Non-pigmented ciliary epithelial cell (primary cell): ENCODE results near the gene ASXL1.
A peak's percentile ranks its signal among the peaks of the same experiment; 100 is the strongest.
"Not testable (repeated sequence)": the region's sequence is repeated elsewhere in the genome, so short reads cannot be mapped to it uniquely, and the experiment has no call there.

Source experiments
- DNase-seq: peaks from one replicate; pipeline ENCODE4 v3.0.0-alpha.2; 2010; ENCODE audit warnings: low read depth

ASXL1 gene

DNA sequence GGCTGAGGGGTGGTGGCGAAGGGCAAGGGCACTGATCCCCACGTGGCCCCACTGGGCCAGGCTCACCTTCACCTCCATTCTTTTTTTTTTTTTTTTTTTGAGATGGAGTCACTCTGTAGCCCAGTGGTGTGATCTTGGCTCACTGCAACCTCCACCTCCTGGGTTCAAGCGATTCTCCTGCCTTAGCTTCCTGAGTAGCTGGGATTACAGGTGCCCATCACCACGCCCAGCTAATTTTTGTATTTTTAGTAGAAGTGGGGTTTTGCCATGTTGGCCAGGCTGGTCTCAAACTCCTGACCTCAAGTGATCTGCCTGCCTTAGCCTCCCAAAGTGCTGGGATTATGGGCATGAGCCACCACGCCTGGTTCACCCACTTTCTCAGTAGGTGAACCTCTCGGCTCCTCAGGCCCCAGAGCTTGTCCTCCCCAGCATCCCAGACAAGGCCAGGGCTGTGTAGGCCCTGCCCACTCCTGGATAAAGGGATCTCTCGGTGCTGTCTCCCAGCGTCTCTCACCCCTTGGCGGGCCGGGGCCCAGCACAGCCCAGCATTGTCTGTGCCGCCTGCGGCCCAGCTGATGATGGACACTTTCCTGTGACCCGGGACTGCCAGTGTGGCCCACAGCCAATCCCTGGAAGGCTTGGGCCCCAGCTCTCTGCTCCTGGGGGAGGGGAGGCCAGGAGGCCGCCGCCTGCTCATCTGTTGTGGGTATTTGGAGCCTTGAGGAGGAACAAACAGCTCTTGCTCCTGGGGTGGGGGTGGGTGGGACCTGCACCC lies 108.0 kb downstream of the ASXL1 start:
- DNase-seq: not testable (repeated sequence)

DNA sequence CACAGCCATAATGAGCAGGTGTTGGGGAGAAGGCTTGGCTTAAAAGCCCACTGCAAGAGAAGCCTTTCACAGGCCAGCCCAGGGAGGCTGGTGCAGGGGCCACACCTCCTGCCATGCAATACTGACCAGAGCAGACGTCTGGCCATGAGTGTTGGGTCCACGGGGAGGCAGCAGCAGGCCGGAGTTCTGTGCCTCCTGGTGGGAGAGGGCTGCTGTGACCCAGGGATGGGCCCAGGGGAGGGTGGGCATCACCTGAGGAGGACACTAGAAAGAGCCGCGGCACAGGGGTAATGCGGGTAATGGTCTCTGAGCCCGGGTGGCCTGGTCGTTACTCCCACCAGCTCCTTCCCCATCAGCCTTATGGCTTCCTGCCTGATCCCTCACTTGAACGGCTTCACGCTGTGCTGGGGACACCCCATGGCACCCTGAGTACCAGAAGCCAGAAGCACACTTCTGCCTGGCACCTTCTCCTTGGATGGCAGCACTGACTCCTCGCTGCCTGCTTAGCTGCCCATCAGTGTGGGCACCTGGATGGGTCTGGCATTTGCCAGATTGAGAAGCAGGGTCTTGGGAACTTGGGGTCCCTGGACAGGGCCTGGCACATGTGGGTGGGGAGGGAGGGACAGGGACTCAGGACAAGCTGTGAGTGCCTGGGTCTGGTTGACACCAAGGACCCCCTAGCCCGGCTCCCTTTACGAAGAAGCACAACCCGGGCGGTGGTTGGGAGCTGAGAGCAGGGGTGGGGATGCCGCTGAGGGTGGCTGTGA lies 108.8 kb downstream of the ASXL1 start:
- no peak for DNase-seq

DNA sequence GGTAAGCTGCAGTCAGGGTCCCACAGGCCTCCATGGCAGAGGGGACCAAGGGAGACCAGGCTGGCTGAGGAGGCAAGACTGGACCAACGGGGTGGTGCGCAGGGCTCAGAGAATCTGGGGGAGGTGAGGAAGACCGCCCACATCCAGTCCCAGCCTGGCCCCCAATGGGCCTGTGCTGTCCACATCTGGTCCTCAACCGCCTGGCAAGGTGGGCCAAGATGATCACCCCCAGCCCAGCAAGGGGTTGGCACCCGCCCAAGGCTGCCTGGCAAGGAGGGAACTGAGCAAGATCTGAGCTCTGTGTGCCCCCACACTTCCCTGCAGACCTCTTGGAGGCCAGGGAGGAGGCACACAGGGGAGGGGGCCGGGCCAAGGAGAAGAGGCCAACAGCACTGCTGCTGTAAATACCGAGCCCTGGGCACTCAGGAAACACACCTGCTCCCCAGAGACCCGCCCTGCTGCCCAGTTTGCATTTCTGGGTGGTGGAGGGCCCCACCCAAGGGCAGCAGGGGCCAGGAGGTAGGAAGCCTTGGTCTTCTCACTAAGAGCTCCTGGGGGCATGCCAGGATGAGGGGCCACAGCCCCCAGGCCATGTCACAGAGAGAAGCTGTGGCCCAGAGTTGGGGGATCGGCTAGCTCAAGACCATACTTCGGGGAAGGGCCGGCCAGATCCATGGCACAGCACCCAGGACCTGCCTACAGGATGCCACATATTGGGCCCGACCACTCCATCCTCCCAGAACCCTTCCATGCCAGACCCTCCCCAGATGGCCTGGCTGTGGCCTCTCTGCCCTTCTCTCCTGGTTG lies 109.6 kb downstream of the ASXL1 start:
- no peak for DNase-seq

DNA sequence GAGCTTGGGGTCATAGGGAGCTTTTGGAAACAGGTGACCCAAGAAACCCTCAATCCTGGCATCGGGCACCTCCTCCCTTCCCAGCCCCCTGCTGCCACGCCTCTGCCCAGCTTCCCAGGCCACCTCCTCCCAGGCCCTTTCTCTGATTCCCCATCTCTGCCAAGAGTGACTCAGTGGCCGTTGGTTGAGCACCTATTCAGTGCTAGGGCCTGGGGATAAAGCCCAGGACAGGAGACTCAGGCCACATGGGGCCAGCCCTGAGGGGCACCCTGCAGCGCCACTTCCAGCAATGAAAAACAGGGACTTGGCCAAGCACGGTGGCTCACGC lies 110.1 kb downstream of the ASXL1 start:
- no peak for DNase-seq

DNA sequence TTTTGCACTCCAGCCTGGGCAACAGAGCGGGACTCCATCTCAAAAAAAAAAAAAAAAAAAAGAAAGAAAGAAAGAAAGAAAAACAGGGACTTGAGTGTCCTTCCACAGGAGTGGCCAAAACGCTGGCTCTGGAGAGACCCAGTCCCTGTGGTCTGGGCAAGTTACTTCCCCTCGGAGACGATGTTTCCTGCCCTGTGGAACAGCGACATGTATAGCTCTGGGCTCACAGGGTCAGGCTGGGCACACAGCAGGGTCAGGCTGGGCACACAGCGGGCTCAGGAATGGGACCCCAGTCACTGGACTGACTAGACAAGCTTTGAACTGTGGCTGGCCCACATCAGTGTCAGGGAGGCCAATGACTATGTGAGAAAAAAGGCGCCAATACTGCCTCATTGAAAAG lies 110.7 kb downstream of the ASXL1 start:
- no peak for DNase-seq

DNA sequence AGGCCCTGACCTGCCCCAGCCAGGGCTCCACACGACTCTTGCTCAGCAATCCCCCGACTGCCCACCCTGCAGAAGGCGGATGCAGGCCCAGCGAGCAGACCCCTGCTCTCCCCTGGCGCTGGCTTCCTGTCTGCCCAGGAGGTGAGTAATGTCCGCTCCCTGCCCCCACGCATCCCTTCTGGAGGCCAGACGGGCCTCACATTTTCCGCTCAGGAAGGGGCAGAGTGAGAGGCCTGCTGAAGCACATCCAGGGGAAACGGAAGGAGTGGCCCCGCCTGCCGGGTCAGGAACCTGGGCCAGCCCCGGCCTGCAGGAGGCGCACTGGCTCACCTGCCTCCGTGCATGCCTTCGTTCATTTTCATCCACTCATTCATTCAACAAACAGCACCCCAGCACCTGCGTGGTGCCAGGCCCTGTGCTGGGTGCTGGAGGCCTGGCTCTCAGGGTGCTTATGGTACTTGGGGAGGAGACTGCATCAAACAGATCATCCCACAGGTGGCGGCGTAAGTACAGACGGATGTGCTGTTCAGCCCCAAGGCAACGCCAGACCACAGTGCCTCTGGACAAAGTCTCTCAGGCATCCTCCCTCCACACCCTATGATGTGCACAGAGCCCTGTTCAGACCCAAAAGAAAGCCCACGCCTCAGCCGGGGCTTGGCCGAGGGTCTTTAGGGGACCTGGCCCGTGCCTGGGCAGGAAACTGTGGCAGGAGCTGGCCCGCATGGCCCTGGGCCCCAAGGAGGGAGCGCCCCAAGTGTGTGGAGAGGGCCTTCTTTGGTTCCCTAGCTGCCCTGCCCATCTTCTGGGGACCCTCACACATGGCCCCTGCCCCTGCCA lies 112.1 kb downstream of the ASXL1 start:
- DNase-seq: no peak

DNA sequence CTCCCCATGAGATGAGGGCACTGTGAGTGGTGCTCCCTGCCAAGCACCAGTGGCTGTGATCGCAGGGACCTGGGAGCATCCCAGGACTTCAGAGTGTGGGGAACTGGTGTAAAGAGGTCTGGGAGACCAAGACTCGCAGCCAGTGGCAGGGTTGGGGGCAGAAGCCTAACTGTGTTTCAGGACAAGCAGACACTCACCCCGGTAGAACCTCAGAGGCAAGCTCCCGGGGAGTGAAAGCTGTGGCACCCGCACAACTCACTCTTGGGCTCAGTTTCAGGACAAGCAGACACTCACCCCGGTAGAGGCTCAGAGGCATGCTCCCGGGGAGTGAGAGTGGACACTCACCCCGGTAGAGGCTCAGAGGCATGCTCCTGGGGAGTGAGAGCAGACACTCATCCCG lies 112.8 kb downstream of the ASXL1 start:
- no peak for DNase-seq

DNA sequence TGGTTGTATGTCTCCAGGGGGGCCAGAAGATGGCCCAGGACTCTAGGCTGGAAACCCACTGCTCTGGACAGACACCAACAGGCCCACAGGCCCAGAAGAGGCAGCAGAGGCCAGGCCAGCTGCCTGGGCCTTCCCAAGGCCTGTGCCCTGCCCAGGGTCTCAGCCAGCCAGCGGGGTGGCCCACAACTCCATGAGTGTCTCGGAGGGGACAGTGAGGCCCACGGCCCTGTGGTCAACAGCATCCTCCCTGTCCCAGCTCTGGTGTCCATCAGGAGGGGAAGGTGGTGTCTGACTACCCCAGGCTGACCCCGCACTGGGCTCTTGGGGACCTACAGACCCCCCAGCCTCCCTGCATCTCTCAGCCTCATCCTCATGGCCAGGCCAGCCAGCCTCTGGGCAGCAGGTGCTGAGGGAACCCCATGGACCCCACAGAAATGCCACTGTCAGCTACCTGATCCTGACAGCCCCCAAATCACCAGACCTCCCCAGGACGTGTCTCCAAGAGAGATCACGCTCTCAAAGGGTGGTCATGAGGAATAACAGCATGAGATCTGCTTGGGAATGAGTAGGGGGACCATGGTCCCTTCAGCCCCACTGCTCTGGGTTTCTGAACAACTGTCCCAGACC lies 114.6 kb downstream of the ASXL1 start:
- no peak for DNase-seq

DNA sequence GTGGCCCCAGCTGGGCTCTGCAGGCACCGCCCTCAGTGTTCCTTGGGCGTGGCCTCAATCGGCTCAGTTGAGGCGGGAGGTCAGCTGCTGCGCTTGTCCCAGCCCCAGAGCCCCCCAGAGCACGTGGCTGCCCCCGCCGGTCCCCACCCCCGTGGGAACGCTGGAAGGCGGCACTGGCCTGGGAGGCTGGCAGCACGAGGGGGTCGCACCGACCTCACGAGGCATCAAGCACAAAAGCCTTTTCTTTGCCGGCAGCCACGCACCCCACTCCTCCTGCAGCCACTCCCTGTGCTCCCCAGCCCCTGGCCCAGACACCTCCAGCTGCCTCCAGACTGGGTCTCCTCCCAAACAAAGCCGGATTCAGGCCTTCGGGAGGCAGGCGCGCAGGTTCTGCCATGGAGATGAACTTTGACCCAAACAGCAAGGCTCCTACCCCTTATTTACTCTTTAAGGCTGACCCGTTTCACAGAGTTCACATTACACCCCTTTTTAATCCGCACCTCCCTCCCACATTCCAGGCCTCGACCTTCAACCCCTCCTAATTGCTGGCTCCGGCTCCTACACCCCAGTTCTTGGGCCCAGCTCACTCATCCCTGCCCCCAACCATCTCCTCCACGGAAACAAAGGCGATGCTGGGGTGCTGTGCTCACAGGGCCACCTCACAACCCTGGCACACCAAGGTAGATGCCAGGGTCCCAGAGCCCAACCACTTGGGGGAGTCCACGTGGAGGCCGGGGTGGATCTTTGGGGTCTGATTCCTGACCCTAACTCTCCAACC lies 115.3 kb downstream of the ASXL1 start:
- DNase-seq: no peak

DNA sequence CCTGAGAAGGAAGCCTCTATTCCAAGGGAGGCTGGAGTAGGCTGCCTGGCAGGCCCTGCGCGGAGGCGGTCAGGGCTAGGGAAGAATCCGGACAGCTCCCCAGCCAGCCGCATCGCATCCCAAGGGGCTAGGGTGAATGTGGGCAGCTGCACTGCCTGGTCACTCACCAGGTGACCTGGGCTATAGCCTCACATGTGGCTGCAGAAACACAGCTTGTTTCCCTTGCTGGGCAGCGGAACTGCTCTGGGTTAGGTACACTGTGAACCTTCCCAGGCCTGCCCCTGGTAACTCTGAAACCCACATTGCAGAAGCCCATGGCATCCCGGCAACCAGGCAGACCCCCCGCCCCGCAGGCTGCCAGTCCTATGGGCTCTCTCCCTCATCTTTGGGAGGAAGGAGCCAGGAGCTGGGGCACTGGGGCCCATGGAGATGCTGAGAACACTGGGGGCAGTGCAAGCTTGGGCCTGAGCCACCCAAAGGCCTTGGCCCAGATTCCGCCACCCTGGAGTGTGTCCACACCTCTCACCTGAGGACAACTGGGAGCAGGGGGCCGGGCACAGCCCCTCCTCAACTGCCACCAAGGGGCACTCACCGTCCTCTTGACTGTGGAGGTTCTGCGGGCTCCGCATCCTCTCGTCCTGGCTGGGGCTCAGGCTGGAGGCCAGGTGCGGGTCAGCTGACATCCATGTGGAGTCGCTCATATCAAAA lies 116.0 kb downstream of the ASXL1 start:
- no peak for DNase-seq

DNA sequence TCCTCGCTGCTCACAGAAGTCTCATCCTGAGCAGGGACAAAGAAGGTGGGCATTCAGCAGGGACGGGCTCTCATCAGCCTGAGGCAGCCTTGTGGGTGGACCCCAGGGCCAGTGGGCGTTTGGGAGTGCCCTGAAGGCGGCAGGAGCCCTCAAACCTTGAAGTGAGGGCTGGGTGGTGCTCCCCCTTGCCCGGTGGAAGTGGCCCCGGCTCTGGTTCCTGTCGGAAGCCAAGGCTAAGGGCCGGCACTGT lies 116.5 kb downstream of the ASXL1 start:
- no peak for DNase-seq

DNA sequence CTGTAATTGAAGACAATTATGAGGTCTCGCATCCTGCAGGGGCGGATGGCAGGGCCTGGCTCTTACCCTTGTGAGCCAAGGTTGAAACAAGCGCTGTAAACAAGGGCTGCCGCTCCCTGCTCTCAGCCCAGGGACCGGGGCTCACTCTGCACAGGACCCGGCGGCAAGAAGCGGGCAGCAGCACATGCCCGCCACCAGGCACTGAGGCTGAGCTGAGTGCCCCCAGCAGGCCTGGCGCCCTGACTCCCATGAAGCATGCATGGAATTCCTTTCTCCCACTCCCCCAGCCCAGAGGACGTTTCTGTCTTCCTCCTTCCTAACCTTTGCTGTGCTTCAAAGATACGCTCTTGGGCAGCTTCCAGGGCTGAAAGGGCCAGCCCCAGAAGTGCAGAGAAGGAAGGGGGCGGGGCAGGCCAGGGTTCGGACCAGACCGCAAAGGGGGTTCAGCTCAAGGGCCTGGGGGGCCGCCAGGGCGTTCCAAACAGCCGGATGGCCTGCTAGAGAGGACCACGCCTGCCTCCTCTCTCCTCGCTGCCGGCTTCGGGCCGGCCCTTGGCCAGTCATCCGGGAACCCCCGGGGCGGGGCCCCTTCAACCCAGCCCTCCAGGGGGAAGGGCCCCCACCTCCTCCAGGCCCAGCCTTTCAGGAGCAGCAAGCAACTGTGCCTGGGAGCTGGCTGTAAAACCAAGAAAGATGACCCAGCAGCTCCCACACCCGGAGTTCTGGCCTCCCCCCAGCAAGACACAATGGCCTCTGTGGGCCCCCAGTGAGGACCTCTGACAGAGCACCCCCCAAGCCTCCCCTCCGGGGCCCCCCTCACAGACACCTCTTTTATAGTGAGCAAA lies 117.1 kb downstream of the ASXL1 start:
- DNase-seq: peak; percentile 76

DNA sequence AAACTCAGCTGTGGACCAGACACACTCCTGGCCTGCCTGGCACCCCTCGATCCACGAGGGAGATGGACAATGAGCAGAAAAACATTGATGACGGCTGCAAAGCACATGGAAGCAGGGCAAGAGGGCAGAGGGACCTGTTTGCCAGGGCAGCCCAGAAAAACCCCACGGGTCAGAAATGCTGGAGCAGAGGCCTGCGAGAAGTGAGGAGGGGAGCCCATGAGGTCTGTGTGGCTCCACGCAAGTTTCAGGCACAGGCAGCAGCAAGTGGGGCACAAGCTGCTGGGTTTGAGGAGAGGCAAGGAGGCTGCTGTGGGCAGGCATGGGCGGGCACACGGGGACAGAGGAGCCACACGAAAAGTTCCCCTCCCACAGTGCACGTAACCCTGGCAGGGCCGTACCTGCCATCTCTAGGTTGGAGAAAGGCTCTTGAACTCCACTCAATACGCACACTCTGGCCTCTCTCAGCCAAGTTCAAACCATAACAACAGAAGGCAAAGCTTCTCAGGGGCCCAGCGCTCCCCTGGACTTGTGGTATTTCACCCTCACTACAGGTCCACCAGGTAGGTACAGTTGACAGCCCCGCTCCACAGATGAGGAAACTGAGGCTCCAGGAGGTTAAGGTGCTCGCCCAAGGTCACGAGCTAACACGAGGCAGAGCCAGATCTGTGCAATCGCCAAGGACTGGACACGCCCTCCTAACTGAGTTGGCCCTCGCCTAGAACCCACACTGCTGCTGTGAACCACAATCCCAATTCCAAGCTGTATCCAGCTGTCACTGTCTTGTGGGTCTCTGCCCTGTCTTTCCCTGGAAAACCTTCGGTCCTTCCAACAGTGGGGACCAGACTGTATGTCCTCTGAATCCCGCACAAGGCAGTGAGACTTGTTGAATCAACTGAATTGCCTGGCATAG lies 118.8 kb downstream of the ASXL1 start:
- no peak for DNase-seq

DNA sequence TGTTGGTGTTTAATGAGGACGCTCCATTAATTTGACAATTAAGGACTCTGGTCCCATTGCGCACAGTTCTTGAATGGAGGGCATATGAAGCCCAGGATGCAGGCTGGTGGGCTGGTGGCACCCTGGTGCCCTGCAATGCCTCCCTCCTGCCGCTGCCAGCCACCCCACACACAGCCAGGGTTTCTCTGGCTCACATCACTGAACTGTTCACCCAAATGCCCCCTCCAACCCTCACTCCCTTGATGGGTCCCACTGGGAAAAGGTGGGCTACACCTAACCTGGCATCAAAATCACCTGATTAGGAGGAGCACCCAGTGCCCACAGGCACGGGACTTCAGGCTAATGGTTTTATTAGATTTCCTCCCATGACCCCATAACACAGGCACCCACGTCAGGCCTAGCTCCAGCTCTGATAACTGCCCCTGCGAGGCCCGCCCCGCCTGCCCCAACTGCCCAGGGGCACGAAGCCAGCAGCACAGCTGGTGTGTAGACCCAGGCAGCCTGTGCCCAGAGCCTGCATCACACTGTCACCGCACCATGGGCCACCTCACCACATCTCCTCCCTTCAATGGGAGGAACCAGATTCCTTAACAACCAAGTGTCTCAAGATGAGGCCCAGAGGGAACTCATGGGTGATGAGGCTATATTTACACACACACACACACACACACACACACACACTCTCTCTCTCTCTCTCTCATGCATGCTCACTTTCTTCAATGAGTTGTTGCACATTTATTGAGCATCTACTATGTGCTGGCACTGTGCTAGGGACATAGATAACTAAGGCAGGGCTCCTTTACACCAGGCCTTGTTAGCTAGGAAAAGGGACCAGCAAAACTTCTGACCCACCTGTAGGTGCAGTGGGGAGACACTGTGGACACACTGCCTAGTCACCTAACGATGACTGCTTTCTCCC lies 119.7 kb downstream of the ASXL1 start:
- DNase-seq: no peak

DNA sequence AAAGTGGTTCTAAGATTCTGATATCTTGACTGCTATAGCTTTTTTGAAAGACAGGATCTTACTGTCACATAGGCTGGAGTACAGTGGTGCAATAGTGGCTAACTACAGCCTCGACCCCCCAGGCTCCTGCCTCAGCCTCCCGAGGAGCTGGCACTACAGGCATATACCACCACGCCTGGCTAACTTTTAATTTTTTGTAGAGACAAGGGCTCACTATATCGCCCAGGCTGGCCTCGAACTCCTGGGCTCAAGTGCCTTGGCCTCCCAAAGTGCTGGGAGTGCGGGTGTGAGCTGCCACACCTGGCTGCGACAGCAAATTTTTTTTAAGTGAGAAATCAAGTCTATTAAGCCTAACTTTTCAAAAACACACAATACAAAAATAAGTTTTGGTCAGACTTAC lies 120.4 kb downstream of the ASXL1 start:
- no peak for DNase-seq

DNA sequence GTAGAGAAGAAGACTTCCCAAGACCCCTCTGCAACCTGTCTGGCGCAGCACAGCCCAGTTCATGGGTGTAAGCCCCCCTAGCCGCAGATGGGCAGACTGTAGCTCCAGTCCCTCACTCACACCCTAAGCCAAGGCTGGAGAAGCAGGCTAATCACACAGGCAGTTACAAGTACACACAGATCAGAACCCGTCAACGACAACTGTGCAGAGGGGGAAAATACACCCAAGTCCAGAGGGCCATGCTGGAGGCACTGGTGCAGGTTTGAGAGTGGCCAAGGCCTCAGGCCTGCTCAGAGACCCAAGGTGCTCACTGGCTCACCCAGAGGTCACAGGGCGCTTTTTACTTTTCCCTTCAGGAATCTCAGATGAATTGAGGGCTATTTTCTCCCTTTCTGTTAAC lies 120.9 kb downstream of the ASXL1 start:
- DNase-seq: no peak

DNA sequence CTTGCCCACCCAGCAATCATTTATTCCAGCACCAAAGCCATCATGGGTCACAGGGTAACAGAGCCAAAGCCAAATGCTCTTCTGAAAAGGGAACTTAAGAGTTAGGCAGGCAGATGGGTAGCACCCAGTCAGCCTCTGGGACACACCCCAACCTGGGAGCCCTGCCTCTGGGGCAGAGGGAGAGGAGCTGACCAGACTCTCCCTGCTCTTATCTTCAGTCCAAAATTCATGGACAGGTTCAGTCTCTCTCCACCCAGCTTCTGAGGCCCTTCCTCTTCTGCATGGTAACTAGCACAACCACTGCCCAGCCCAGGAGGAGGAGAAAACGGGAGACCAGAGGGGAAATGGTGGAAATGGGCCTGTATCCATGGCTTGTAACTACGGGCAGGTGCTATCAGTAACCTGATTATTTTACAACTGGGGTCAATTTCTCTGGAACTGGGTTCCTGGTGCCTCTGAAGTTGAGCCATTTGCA lies 121.6 kb downstream of the ASXL1 start:
- DNase-seq: no peak
